ENCODE measurements around the gene MUC13.

GRCh38 chr3:124960105-124960504, 25.6 kb upstream of the MUC13 start:
- TF ChIP-seq POLR2AphosphoS5 (IDR thresholded peaks at IDR 0.05): no peak
- TF ChIP-seq CTCF (IDR thresholded peaks at IDR 0.05): no peak
- no peak for TF ChIP-seq POLR2A (IDR thresholded peaks at IDR 0.05)
- TF ChIP-seq EP300 (IDR thresholded peaks at IDR 0.05): no peak
